HG03097 (cell line): ENCODE results near the gene POLR3A.
"Not testable (repeated sequence)": the region's sequence is repeated elsewhere in the genome, so short reads cannot be mapped to it uniquely, and the experiment has no call there.

Experiments
- ATAC-seq: cut with Tn5 transposase; IDR thresholded peaks from one replicate; pipeline ENCODE4 v1.9.1; 2021; ENCODE audit not compliant: unreplicated experiment, low FRiP score

Gene POLR3A

GRCh38 chr10:78025685-78026364 is 3.5 kb downstream of the POLR3A start:
- ATAC-seq: no peak

- no peak for ATAC-seq
These were observed 5.6 kb downstream of the POLR3A start for GRCh38 chr10:78023741-78024140.

GRCh38 chr10:78021201-78021600 is 8.1 kb downstream of the POLR3A start:
- ATAC-seq: no peak

GRCh38 chr10:78019264-78019663 is 10.1 kb downstream of the POLR3A start:
- ATAC-seq: no peak

- no peak for ATAC-seq
These were observed 11.5 kb downstream of the POLR3A start for GRCh38 chr10:78017856-78018255.

- no peak for ATAC-seq
These were observed 13.8 kb downstream of the POLR3A start for GRCh38 chr10:78015546-78015945.

- ATAC-seq: no peak
These were observed 15.8 kb downstream of the POLR3A start for GRCh38 chr10:78013564-78013963.

GRCh38 chr10:78011065-78011464 is 18.2 kb downstream of the POLR3A start:
- ATAC-seq: no peak

GRCh38 chr10:78010278-78010677 is 19.0 kb downstream of the POLR3A start:
- no peak for ATAC-seq

- no peak for ATAC-seq
These were observed 19.7 kb downstream of the POLR3A start for GRCh38 chr10:78009662-78010061.

GRCh38 chr10:78007172-78007571 is 22.1 kb downstream of the POLR3A start:
- no peak for ATAC-seq

- no peak for ATAC-seq
These were observed 24.9 kb downstream of the POLR3A start for GRCh38 chr10:78004215-78005026.

- ATAC-seq: no peak
These were observed 26.6 kb downstream of the POLR3A start for GRCh38 chr10:78002541-78003288.

- ATAC-seq: no peak
These were observed 28.3 kb downstream of the POLR3A start for GRCh38 chr10:78000956-78001472.

GRCh38 chr10:78000206-78000605 is 29.1 kb downstream of the POLR3A start:
- no peak for ATAC-seq

GRCh38 chr10:77998780-77999179 is 30.5 kb downstream of the POLR3A start:
- ATAC-seq: not testable (repeated sequence)

- ATAC-seq: no peak
These were observed 35.7 kb downstream of the POLR3A start for GRCh38 chr10:77993620-77994019.

- ATAC-seq: no peak
These were observed 40.1 kb downstream of the POLR3A start for GRCh38 chr10:77989081-77989724.

- no peak for ATAC-seq
These were observed 41.6 kb downstream of the POLR3A start for GRCh38 chr10:77987671-77988255.

GRCh38 chr10:77984986-77985385 is 44.3 kb downstream of the POLR3A start:
- no peak for ATAC-seq
